HG02798 (cell line): ENCODE measurements around the gene DCTN5.
"Not testable (repeated sequence)": the region's sequence is repeated elsewhere in the genome, so short reads cannot be mapped to it uniquely, and the experiment has no call there.

ENCODE experiments used
- ATAC-seq: cut with Tn5 transposase; IDR thresholded peaks from one replicate; pipeline ENCODE4 v1.9.1; 2021; ENCODE audit warnings: mild to moderate bottlenecking; ENCODE audit not compliant: unreplicated experiment, poor library complexity

The DCTN5 gene

DNA sequence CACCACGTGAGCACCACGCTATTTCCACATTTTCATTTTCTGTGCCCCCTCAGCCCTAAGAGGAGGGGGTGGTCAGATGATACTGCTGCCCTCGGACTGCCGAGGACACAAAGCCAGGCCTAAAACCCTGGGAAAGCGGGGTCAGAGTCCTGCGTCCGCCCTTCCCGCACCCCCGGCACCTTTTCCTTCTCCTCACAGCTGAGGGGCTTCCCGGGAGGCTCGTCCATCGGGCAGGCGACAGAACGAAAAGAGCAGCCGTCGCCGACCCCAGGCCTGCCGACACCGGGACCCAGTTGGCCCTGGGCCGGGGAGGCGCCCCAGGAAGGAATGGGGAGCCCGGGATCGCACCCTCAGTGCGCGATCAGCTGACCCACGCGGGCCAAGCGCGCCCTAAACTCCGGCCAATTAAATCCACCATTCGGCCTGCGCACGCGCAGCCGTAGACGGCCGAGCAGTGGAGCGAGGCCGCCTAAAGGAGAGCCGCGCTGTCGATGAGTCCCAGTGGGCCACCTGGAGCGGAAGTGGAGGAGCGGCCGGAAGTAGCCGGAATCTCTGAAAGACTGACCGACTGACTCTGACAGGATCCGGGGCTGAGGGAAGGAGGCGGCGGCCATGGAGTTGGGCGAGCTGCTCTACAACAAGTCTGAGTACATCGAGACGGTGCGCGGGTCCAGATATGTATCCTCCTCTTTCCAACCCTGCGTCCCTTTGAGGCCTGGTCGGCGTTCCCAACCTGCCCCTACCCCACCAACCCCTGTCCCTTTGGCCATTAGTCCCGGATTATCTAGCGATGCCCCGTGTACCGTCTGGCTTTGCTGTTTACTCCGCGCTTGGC, at the start of gene DCTN5, which contains the start of gene PALB2:
Gene DCTN5, plus strand, starts transcription at position 536 of the 835 bp plus-strand sequence. Its CDS starts 77 bp downstream, at position 613.
Gene PALB2, minus strand, starts transcription at position 380 of the 835 bp plus-strand sequence. Its CDS starts 153 bp downstream, at position 227.
- ATAC-seq: peak; percentile 99

DNA sequence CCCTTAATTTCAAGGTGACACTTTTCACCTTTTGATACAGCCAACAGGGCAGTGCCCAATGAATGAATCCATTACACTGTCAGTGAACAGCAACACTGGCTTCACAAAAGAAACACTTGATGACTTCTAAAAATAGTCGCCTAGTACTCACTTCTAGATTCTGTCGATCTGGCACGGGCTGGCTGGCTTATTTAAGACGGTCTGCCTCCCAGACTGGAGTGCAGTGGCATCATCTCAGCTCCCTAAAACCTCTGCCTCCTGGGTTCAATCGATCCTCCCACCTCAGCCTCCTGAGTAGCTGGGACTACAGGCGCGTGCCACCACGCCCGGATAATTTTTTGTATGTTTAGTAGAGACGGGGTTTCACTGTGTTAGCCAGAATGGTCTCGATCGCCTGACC, 47.1 kb upstream of the DCTN5 start:
- no peak for ATAC-seq

DNA sequence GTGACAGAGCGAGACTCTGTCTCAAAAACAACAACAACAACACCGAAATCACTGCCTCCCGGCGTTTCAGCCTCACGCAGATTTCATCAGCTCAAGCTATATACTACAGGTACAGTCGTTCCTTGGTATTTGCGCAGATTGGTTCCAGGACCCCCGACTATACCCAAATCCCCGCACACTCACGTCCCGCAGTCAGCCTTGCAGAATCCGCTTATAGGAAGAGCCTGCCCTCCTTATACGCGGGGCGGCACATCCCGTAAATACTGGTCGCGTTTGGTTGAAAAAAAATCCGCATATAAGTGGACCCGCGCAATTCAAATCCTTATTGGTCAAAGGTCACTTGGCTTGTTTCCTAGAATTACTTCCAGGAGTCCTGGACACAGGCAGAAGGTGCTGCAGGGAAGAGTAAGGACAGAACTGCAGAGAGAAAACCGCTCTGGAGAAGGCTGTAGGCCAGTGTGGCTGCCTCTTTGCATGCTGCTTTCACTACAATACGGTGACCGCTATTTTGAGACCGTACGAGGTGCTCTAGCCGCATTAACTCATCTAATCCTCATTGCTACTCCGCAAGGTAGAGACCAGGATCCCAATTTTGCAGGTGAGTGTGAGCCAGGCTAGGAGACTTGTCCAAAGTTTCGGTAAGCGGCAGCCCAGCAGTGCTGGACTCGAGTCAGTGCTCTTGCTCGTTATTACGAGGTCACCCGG, 45.9 kb upstream of the DCTN5 start:
- ATAC-seq: no peak

DNA sequence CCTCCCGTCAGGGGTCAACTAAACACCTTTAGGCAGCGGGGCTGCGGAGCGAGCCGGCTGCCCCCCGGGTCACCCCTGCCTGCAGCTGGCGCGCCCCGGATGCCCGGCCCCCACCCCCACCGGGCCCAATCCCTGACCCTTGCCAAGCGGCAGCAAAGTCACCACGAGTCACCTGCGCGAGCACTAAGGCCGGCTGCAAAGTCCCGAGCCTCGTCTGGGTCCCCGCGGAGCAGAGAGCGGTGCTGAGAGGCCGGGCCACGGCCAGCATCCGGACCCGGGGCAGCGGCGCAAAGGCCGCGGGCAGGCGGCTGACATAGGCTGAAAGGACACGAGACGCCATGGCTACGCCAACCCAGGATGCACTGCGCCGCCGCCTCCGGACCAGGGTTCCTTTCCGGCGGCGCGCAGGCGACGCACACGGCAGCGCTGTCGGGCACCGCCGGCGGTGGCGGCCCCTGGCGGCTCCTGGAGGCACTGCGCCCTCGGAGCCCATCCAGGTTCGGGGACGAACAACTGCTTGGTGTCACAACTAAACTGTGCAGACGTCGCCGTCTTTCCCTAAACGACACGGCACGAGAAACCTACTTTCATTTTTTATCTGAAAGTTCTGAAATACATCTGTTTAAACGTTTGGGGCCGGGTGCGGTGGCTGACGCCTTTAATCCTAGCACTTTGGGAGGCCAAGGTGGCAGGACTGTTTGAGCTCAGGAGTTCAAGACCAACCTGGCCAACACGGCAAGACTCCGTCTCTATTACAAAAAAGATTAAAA, 45.1 kb upstream of the DCTN5 start, which contains the start of gene NDUFAB1:
Gene NDUFAB1, minus strand, starts transcription at position 366 of the 770 bp plus-strand sequence. Its CDS starts 26 bp downstream, at position 340.
- peak; percentile 95 for ATAC-seq

DNA sequence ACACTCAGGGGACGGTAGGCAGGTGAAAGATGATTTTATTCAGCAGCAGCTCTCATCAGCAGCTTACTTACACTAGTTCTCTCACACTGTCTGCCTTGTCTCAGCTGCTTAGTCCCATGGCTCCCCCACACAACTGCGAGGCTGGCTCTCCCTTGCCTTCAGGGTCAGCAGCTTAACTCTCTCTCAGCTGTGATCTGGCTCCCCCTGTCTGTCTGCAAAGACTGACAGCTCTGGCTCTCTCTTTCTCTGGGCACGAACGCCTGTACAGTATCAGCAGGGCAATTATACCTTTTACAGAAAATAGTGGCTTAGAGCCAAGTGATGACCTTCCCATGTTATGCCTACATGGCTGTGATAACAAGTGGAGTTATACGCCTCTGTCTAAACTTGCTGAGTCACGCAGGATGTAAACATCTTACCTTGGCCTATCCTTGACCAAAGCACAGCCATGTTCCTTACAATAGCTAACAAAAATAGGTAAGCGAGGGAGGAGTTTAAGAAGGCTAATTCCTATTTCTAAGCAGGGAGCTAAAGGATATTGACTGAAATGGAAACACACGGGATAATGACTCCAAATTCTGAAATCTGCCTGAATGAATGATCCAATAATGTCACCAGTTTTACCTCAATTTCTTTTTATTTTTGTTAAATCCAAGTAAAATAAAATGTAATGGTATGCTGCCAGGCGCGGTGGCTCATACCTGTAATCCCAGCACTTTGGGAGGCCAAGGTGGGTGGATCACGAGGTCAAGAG, 44.1 kb upstream of the DCTN5 start:
- no peak for ATAC-seq

DNA sequence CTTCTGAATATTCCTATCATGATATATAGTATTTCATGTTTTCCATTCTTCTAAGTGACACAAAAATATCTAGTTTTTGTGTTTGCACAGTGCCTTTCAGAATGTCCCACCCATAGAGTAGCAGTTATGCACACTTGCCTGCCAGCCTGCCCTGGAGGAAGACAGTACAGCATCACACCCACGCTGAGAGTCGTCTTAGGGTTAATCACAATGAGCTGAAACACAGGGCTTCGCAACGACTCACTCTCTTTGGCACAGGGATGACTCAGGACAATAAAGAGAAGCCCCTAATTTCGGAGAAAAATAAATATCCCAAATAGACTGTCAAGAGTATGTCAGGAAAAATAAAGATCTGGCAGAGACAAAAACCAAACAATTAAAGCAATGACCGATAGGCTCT, 33.5 kb upstream of the DCTN5 start:
- ATAC-seq: no peak

DNA sequence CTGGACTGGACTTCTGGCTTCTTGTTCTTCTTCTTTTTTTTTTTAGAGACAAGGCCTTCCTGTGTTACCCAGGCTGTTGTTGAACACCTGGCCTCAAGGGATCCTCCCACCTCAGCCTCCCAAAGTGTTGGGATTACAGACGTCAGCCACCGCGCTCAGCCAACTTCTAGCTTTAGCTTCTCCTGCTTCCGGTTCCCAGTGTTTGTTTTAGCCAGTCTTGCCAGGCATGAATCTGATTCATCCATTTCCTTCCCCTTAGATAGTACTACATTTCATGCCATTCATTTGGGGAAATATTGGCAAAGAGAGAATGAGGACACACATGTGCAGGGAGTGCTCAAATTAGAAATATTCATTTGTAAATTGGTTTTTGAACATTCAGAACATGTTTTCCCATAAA, 33.1 kb upstream of the DCTN5 start:
- ATAC-seq: no peak

DNA sequence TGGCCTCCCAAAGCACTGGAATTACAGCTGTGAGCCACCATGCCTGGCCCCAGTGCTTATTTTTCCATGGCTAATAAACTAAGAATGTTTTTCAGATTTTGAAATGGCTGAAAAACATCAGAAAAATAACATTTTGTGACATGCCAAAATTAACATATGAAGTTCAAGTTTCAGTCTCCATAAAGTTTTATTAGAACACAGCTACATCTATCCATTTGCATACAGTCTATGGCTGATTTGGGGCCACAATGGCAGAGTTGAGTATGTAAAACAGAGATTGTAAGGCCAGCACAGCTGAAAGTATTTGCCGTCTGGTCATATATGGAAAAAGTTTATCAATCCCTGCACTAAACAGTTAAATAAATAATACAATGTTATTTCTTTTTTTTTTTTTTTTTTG, 31.3 kb upstream of the DCTN5 start:
- no peak for ATAC-seq

DNA sequence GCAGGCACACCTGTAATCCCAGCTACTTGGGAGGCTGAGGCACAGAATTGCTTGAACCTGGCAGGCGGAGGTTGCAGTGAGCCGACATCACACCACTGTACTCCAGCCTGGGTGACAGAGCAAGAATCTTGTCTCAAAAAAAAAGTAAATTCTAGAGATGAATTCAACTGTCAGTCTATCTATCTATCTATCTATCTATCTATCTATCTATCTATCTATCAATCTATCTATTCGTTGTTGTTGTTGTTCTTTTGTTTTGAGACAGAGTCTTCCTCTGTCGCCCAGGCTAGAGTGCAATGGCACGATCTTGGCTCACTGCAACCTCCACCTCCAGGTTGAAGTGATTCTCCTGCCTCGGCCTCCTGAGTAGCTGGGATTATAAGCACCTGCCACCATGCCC, 30.4 kb upstream of the DCTN5 start:
- ATAC-seq: not testable (repeated sequence)

DNA sequence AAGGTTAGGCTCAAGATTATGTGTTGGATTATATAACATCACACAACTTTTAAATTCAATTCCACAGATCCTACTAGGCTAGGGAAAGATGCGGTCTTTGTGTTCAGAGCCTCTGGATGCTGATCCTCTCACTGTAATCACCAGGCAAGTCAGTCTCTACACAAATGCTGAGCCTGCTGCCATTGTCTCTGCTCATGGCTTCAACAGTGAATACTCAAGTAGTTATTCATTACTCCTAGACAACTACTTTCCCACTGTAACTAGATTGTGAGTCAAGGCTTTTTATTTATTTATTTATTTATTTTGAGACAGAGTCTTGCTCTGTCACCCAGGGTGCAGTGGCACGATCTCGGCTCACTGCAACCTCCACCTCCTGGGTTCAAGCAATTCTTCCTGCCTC, 29.3 kb upstream of the DCTN5 start:
- no peak for ATAC-seq

DNA sequence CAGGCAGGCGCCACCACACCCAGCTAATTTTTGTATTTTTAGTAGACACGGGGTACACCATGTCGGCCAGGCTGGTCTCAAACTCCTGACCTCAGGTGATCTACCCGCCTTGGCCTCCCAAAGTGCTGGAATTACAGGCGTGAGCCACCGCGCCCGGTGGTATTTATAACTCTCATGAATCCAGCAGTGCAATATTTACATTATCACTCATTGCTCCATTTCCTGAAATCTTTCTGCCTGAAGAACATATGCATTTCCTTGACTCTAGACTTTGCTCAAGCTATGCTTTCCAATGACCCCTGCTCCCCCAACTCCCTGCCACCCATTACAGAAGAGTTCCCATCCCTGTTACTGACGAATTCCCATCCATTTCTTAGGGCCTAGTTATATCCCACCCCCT, 25.5 kb upstream of the DCTN5 start:
- no peak for ATAC-seq

DNA sequence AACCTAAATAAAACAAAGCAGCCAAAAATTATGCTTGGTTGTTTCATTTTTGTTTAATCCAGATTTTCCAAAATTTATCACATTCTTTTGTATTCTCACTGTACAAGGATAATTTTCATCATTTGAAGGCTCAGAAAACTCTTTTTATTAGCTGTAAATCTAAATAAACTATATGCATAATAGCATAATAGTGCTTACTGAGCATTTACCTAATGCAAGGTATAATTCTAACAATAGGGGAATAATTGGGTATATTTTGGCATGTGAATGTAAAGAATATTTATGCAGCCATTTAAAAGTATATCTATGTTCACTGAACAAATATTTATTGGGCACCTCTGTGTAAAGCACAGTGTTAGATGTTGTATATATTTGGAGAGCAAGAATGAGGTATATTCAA, 17.2 kb upstream of the DCTN5 start:
- no peak for ATAC-seq

DNA sequence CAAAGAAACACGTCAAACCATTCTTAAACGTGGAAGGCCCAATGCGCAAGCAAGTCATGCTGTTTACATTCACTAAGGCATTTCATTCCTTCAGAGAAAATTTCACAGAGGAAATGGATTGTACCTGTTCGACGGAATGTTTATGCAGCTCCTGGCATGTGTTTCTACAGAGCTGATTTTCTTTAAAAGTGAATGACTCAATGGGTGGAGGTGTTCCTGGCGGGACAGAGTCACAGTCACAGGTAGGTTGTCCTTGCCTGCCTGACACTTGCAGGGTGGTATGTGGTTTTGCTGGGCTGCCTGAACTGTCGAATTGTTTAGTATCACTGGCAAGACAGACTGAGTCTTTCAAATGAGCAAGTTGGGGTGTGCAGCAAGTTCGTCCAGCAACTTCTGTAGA, 11.8 kb upstream of the DCTN5 start:
- no peak for ATAC-seq

DNA sequence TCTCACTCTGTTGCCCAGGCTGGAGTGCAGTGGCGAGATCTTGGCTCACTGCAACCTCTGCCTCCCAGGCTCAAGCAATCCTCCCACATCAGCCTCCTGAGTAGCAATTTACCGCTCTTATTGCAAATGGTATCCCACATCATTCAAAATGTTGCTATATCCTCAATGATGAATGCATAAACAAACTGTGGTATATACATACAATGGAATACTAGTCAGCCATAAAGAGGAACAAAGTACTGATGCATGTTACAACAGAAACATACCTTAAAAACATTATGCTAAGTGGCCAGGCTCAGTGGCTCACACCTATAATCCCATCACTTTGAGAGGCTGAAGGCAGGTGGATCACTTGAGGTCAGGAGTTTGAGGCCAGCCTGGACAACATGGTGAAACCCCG, 9.4 kb upstream of the DCTN5 start:
- not testable (repeated sequence) for ATAC-seq

DNA sequence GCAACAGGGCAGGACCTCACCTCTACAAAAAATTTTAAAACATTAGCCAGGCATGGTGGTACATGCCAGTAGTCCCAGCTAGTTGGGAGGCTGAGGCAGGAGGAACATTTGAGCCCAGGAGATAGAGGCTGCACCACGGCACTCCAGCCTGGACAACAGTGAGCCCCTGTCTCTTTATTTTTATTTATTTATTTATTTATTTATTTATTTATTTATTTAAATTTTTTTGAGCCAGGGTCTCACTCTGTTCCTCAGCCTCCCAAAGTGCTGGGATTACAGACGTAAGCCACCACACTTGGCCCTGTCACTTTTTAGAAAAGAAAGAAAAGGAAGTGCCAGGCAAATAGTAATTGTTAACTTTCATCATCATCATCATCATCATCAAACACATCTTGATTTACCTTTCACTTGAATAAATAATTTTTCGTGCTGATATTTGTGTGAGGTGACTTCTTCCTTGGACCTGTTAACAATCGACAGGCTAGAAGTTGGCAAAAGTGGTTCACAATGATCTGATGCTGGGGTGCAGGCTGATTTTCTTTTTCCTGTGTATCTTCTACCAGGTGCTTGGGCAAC, 6.7 kb upstream of the DCTN5 start:
- ATAC-seq: no peak

DNA sequence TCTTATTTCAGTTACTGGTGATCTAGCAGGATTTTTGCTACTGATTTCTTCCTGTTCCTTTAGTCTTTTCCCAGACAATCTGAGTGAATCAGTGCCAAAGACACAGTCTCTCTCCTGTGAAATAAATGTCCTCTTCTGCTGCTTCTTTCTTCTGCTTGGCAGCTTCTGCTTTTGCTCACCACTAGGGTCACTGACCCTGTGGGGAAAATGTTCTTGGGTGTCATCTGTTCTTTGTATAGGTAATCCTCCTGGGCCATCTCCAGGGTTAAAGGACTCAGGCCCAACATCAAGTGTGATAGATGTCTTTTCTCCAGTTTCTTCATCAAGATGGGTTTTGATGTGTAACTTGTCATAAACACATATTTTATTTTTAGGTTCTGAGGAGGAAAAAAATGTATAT, 5.3 kb upstream of the DCTN5 start:
- ATAC-seq: no peak

DNA sequence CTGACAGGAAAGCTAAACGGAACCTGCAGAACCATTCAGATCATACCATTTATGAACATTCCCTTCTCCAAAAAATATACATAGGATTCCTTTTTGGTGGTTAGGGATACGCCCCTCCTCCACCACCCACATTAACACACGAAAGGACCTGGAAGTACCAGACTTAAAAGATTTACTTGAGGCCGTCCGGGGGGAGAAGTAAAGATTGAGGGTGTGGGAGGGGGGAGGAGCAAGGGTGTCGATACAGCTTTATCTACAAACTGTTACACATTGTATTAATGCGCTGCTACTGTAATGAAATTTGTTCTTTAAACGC, 693 bp upstream of the DCTN5 start:
- ATAC-seq: no peak

DNA sequence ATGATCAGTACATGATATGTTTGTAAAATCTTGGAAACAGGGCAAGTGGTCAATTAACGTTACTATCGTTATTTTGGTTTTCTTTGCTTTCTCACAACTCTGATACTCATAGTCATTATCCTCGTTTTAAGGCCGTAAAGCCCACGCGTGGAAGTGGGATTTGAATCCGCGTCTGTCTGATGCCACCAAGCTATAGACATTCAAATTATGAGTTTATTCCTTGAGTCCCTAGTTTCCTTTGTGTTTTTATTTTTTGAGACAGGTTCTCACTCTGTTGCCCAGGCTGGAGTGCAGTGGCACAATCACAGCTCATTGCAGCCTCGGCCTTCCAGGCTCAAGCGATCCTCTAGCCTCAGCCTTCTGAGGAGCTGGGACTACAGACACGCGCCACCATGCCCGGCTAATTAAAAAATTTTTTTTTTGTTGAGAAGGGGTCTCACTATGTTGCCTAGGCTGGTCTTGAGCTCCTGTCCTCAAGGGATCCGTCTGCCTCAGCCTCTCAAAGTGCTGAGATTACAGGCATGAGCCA, 1.0 kb downstream of the DCTN5 start:
- ATAC-seq: no peak

DNA sequence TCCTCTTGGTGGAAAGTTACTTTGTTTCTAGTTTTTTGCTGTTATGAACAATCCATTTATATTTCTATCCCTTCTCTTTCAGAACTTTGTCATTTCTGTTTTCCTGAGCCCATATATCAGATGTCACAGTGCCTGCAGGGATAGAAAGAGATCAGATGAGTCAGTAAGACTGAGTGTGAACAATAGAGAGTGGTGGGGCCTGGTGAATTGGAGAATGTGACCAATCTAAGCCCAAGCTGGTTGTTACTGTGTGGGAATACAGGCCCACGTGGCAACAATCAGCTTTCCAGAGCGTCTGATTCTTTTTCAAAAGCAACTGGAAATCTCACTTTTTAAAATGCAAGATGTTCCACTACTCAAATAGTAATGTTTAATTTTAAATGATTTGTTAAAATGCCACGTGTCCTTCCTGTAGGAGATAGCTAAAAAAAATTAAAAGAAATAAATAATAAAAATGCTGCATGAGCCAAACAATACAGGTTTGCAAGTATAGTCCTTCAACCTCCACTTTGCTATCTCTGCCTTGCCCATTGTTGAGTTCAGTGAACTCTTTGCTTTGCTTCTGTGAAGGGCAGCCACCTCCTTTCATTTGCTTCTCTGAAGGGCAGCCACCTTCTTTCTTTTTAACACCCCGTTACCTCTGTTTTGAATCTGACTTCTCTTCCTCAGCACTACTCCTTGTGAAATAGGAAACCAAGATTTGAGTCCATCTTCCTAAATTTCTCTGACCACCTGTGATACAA, 9.6 kb downstream of the DCTN5 start:
- no peak for ATAC-seq
